Suprapubic skin (tissue), 3 donors: ENCODE data around the gene CHCHD4.
"Not testable (repeated sequence)": the region's sequence is repeated elsewhere in the genome, so short reads cannot be mapped to it uniquely, and the experiment has no call there.

ENCODE experiments used
- POLR2A ChIP-seq, 2 donors: fragments of 450-650 bp; IDR thresholded peaks; one replicate each; pipeline ENCODE4 v1.6.1; 2017; ENCODE audit warnings: antibody characterized with exemption in 2 of 2, mild to moderate bottlenecking in 2 of 2, moderate library complexity in 2 of 2
- TF ChIP-seq, protein P1 (sequence below), 2 donors: fragments of 200-600 bp in 1 of 2; fragments of 450-650 bp in 1 of 2; sonication (generic) in 1 of 2; IDR thresholded peaks; one replicate each; pipeline ENCODE4 v1.5.1; 2016 to 2019; ENCODE audit warnings: antibody characterized with exemption in 2 of 2, mild to moderate bottlenecking in 1 of 2, moderate library complexity in 1 of 2

- TF ChIP-seq, protein P1, sequence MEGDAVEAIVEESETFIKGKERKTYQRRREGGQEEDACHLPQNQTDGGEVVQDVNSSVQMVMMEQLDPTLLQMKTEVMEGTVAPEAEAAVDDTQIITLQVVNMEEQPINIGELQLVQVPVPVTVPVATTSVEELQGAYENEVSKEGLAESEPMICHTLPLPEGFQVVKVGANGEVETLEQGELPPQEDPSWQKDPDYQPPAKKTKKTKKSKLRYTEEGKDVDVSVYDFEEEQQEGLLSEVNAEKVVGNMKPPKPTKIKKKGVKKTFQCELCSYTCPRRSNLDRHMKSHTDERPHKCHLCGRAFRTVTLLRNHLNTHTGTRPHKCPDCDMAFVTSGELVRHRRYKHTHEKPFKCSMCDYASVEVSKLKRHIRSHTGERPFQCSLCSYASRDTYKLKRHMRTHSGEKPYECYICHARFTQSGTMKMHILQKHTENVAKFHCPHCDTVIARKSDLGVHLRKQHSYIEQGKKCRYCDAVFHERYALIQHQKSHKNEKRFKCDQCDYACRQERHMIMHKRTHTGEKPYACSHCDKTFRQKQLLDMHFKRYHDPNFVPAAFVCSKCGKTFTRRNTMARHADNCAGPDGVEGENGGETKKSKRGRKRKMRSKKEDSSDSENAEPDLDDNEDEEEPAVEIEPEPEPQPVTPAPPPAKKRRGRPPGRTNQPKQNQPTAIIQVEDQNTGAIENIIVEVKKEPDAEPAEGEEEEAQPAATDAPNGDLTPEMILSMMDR (IDR thresholded peaks at IDR 0.05), result not testable (repeated sequence)
- not testable (repeated sequence) for TF ChIP-seq POLR2A (IDR thresholded peaks at IDR 0.05)
These were observed 3.7 kb downstream of the CHCHD4 start for GRCh38 chr3:14120921-14121448.
